ENCODE results near the gene NBL1. TPM values are rescaled to one million over a fixed set of nuclear protein-coding genes. Genes with fewer than 3 reads are reported as not detected.

Gene NBL1
- total and polyA plus RNA-seq, 9 of the 15 experiments (the other 6 are each of a cell fraction or from before 2014, with no cell fraction given): 0.10 to 3.7 (median 1.8) TPM; not detected in 1

DNA sequence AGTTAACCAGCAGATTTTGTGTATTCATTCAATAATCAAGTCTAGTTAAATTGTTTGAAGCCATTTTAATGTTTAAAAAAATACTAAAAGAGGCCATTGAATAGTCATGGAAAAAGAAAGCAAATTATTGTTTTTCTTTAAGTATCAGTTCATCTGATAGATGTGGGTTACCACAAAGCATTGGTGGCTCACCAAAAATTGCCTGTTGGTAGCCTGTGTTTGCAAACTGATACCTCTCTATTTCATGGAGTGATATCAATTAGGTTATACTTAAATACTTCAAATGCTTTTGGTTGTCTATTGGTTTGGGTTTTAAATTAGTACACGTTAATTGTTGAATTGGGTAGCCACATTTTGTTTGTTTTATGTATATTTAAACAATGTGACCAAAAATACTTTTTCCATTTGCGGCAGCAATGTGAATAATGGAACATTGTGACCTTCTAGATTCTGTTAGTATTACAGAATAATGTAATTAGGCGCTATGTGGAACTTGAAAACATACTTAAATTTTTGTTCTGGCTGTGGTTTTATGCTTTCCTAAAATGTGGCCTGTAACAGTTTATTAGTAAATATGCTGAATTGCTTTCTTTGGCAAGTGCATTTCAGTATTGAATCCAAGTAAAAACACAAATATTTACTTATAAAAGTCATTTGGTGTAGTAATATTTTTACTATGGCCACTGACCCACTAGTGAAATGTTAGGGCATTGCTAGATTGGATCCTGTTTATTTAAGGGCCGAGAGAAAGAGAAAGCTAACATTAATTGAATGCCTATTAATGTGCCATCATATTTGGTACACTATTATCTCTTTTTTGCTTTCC, 37.1 kb upstream of the NBL1 start:
- Histone ChIP-seq H4K20me1 (replicated peaks; ENCODE audit: control insufficient read depth, insufficient read depth, low read length) (peaks cover 15% of the 10 kb centered on the region), H3K4me1 (replicated peaks in 1 of 2; ENCODE audit: control insufficient read depth in 2 of 2, insufficient read depth in 2 of 2, low read length in 2 of 2) (peaks cover 0 to 8% of the 10 kb centered on the region in 2 experiments; a peak in 3 of 5 replicates), H3K4me2 (ENCODE audit: insufficient read depth, low read length) (no peak overlapping the region), H3K27me3 (ENCODE audit: control insufficient read depth in 2 of 2, insufficient read depth in 2 of 2, low read length in 2 of 2) (no peaks in the 10 kb centered on the region), H3K9me3 (replicated peaks; ENCODE audit: control insufficient read depth, insufficient read depth, low read depth, low read length) (no peaks in the 10 kb centered on the region), H3K79me2 (ENCODE audit: control insufficient read depth, insufficient read depth, low read length) (peaks cover 93% of the 10 kb centered on the region), H3K27ac (ENCODE audit: extremely low read depth, low read depth, low read length) (no peak overlapping the region), H3K9ac (ENCODE audit: insufficient read depth in 1 of 2, low read depth in 2 of 2, low read length in 2 of 2) (no peak overlapping the region), H3K36me3 (ENCODE audit: control insufficient read depth, insufficient read depth, low read length) (peaks cover 56% of the 10 kb centered on the region), H2AFZ (ENCODE audit: low read depth, low read length) (no peak overlapping the region), H3K9me1 (ENCODE audit: control insufficient read depth, insufficient read depth, low read length) (peaks cover 6% of the 10 kb centered on the region), H3K4me3 (no peak overlapping the region)
- in situ Hi-C loops (cut with MboI): no loop called here
- intact Hi-C loops (cut with micrococcal nuclease): no loop called here
- 92% methylated on average over 4 of the region's 4 CpGs for WGBS (ENCODE audit: insufficient coverage, low coverage, missing lambda C conversion rate)
- DNase-seq (ENCODE audit: extremely low read depth in 1 of 4, low spot score in 3 of 4) (no peak), ATAC-seq (no peak), FAIRE-seq (no peak)
- POLR2A ChIA-PET: interaction anchor here (0.6 to 1.1 kb wide), 3 partner anchors 8 to 149 kb away, joined by 3 to 4 read pairs (median 3); no protein-coding TSS in a partner anchor
- BruUV-seq (replicated peaks): no TSS peak
- TF ChIP-seq ZNF121 (CRISPR knock-in tag; conservative IDR thresholded peaks at IDR 0.05) (no peak), ZNF232 (CRISPR knock-in tag; IDR thresholded peaks at IDR 0.05) (no peak), BRF1 (IDR thresholded peaks at IDR 0.05; ENCODE audit: borderline replicate concordance, extremely low read depth, insufficient read length) (no peak), BACH1 (tag; IDR thresholded peaks at IDR 0.05) (no peak), C11orf30 (IDR thresholded peaks at IDR 0.05; ENCODE audit: low read depth) (peak; percentile 24; the same call in 1 of the 2 replicates), ZNF316 (IDR thresholded peaks at IDR 0.05) (peak; percentile 49), NEUROD1 (IDR thresholded peaks at IDR 0.05; ENCODE audit: borderline replicate concordance, low read depth, low read length, partially characterized antibody) (no peak), NFYB (IDR thresholded peaks at IDR 0.05; ENCODE audit: extremely low read depth, insufficient read length) (no peak)
- TF ChIP-seq, protein P1, sequence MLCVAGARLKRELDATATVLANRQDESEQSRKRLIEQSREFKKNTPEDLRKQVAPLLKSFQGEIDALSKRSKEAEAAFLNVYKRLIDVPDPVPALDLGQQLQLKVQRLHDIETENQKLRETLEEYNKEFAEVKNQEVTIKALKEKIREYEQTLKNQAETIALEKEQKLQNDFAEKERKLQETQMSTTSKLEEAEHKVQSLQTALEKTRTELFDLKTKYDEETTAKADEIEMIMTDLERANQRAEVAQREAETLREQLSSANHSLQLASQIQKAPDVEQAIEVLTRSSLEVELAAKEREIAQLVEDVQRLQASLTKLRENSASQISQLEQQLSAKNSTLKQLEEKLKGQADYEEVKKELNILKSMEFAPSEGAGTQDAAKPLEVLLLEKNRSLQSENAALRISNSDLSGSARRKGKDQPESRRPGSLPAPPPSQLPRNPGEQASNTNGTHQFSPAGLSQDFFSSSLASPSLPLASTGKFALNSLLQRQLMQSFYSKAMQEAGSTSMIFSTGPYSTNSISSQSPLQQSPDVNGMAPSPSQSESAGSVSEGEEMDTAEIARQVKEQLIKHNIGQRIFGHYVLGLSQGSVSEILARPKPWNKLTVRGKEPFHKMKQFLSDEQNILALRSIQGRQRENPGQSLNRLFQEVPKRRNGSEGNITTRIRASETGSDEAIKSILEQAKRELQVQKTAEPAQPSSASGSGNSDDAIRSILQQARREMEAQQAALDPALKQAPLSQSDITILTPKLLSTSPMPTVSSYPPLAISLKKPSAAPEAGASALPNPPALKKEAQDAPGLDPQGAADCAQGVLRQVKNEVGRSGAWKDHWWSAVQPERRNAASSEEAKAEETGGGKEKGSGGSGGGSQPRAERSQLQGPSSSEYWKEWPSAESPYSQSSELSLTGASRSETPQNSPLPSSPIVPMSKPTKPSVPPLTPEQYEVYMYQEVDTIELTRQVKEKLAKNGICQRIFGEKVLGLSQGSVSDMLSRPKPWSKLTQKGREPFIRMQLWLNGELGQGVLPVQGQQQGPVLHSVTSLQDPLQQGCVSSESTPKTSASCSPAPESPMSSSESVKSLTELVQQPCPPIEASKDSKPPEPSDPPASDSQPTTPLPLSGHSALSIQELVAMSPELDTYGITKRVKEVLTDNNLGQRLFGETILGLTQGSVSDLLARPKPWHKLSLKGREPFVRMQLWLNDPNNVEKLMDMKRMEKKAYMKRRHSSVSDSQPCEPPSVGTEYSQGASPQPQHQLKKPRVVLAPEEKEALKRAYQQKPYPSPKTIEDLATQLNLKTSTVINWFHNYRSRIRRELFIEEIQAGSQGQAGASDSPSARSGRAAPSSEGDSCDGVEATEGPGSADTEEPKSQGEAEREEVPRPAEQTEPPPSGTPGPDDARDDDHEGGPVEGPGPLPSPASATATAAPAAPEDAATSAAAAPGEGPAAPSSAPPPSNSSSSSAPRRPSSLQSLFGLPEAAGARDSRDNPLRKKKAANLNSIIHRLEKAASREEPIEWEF (CRISPR knock-in tag; IDR thresholded peaks at IDR 0.05): no peak
- TF ChIP-seq, protein P2, sequence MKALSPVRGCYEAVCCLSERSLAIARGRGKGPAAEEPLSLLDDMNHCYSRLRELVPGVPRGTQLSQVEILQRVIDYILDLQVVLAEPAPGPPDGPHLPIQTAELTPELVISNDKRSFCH (CRISPR knock-in tag; IDR thresholded peaks at IDR 0.05): no peak
- TF ChIP-seq, protein P2 (tag; IDR thresholded peaks at IDR 0.05): no peak
- CTCF ChIA-PET (ENCODE audit: low intra/inter-chr PET ratio): no interaction called here
